Right kidney (tissue), 1 donor: ENCODE data around the gene ACAA2.

Source experiments
- DNase-seq: peaks from one replicate; pipeline ENCODE4 v3.0.0-alpha.2; 2016

The ACAA2 gene

DNA sequence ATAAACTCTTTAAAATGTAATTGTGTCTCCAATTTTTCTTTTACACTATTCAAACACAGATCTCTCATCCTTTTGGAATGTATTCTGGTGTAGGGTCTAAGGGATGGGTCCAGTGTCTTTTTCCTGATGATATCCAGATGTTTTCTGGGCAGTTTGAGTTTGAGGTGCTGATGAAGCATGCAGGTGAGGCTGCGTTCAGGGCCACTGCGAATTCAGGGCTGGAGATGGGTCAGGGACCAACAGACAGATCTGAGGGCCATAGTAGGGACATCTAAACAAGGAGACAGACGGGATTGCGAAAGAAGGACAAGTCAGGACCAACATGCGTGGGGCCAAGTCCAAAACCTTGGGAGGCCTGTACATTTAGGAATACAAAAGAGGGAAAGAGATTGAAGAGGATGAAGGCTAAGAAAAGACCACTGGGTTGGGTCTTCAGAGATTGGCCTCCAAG is 70.2 kb downstream of the ACAA2 start:
- DNase-seq = no peak

- DNase-seq = no peak
Observed at GRCh38 chr18:49742316-49743116, 70.8 kb downstream of the ACAA2 start.

- DNase-seq = no peak
Observed at GRCh38 chr18:49739275-49739674, 74.1 kb downstream of the ACAA2 start.

DNA sequence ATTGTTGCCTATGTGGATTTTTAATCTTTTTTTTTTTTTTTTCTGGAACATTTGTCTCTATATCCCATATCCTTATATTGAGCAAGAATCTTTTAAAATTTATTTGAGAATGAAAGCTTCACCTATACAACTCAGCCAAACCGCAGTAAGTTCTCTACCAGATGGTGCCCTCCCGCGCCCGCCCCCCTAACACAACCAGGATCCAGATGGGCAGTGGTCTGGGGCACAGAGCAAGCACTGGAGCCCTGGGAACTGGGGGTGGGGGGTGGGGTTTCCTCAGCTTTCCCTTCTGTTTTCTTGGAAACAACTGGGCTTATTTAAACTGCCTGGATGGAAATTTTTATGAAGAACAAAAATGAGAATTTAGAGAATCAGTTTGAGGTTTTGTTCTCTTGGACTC is 74.6 kb downstream of the ACAA2 start:
- no peak for DNase-seq

GRCh38 chr18:49734836-49735235 is 78.5 kb downstream of the ACAA2 start:
- DNase-seq = no peak

- DNase-seq = no peak
Observed at GRCh38 chr18:49733896-49734585, 79.3 kb downstream of the ACAA2 start.

DNA sequence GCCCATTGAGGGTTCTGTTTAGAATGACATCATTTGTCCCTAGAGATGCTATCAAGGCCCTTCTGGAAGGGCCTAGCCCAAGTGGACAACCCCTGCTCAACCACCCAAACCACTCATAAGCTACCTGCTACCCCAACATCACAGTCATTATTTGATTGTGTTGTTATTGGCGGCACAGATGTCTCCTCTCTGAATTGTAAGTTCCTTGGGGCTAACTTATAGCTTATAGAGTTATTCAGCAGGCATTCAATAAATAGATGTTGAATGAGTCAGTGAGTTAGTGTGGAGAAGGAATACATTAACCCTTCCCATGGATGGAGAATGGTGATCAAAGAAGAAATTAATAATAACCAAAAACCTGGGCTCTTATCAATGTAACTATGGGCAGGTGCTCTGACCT is 80.0 kb downstream of the ACAA2 start:
- DNase-seq = no peak
